GM12878 (cell line): ENCODE measurements around the gene HSCB. TPM values are rescaled to one million over a fixed set of nuclear protein-coding genes. Genes with fewer than 3 reads are reported as not detected.
A peak's percentile ranks its signal among the peaks of the same experiment; 100 is the strongest.

Experiments used
- BCL11A ChIP-seq: IDR thresholded peaks from 2 replicates; pipeline ENCODE4 v1.6.1; 2011; ENCODE audit warnings: low read depth, low read length
- BCL3 ChIP-seq: IDR thresholded peaks from 2 replicates; pipeline ENCODE4 v1.6.1; 2011; ENCODE audit warnings: borderline replicate concordance, low read depth, mild to moderate bottlenecking, moderate library complexity, low read length; ENCODE audit not compliant: insufficient read depth, poor library complexity, severe bottlenecking
- BHLHE40 ChIP-seq, 2 experiments: fragments of 450-650 bp in 1 of 2; IDR thresholded peaks; 2 replicates each; pipeline ENCODE4 v1.6.1; 2011 to 2017; ENCODE audit warnings: low read depth in 2 of 2, borderline replicate concordance in 1 of 2, improper control_type of control experiment in 1 of 2, low read length in 1 of 2, mild to moderate bottlenecking in 1 of 2
- CTCF ChIP-seq, 3 experiments: IDR thresholded peaks in 2 of 3; conservative IDR thresholded peaks in 1 of 3; 2 replicates each; pipeline ENCODE4 v1.5.1; 2011; ENCODE audit warnings: low read depth in 3 of 3, low read length in 3 of 3, mild to moderate bottlenecking in 3 of 3, control low read depth in 2 of 3, moderate library complexity in 2 of 3, inconsistent platforms in 1 of 3, mixed read lengths in 1 of 3; ENCODE audit not compliant: control insufficient read depth in 2 of 3, insufficient read depth in 1 of 3; ENCODE audit errors: extremely low read depth in 1 of 3
- FOS ChIP-seq: IDR thresholded peaks from 3 replicates; pipeline ENCODE4 v1.6.1; 2011; ENCODE audit warnings: borderline replicate concordance; ENCODE audit not compliant: insufficient read length; ENCODE audit errors: extremely low read depth
- HCFC1 ChIP-seq: fragments of 150-350 bp; IDR thresholded peaks from 2 replicates; pipeline ENCODE4 v1.6.1; 2014; ENCODE audit warnings: low read length
- MTA3 ChIP-seq: IDR thresholded peaks from 2 replicates; pipeline ENCODE4 v1.6.1; 2012; ENCODE audit warnings: low read length, inconsistent platforms, borderline replicate concordance
- NFXL1 ChIP-seq: fragments of 450-650 bp; IDR thresholded peaks from 2 replicates; pipeline ENCODE4 v1.6.1; 2017; ENCODE audit warnings: antibody characterized with exemption, mild to moderate bottlenecking, borderline replicate concordance
- NKRF ChIP-seq: fragments of 450-650 bp; conservative IDR thresholded peaks from 2 replicates; pipeline ENCODE4 v1.6.1; 2017; ENCODE audit warnings: mild to moderate bottlenecking, moderate library complexity
- NRF1 ChIP-seq: conservative IDR thresholded peaks from 2 replicates; pipeline ENCODE4 v1.6.1; 2011; ENCODE audit warnings: mild to moderate bottlenecking, low read depth, low read length, improper control_type of control experiment
- POLR2AphosphoS5 ChIP-seq: IDR thresholded peaks from 2 replicates; pipeline ENCODE4 v1.6.1; 2011; ENCODE audit warnings: mild to moderate bottlenecking, low read length, inconsistent platforms
- RAD51 ChIP-seq: fragments of 450-650 bp; IDR thresholded peaks from 2 replicates; pipeline ENCODE4 v1.6.1; 2016; ENCODE audit warnings: moderate library complexity, mild to moderate bottlenecking, inconsistent platforms
- REST ChIP-seq: IDR thresholded peaks from 2 replicates; pipeline ENCODE4 v1.6.1; 2012; ENCODE audit warnings: mild to moderate bottlenecking, low read depth, low read length
- SRF ChIP-seq, 2 experiments: IDR thresholded peaks; 2 replicates each; pipeline ENCODE4 v1.6.1; 2011; ENCODE audit warnings: low read depth in 2 of 2, low read length in 2 of 2, mild to moderate bottlenecking in 1 of 2, moderate library complexity in 1 of 2
- TBL1XR1 ChIP-seq: IDR thresholded peaks from 2 replicates; pipeline ENCODE4 v1.6.1; 2012; ENCODE audit warnings: low read depth, low read length, improper control_type of control experiment
- YY1 ChIP-seq: IDR thresholded peaks from 2 replicates; pipeline ENCODE4 v1.6.1; 2011; ENCODE audit warnings: low read depth, mild to moderate bottlenecking, low read length
- ZNF622 ChIP-seq: fragments of 450-650 bp; IDR thresholded peaks from 2 replicates; pipeline ENCODE4 v1.6.1; 2017; ENCODE audit warnings: mild to moderate bottlenecking, inconsistent platforms
- polyA plus RNA-seq, 11 experiments: library from polyadenylated mRNA; depleted of rRNA in 4 of 11; unstranded in 6 of 11; stranded (reverse) in 5 of 11; fragments of >200 nt; fragmentation: Nextera tagmentation in 4 of 11; fragmentation: Illumina TruSeq in 1 of 11; extraction: Ambion mirVana in 4 of 11; extraction: Trizol in 1 of 11; gene quantifications; 1 replicate in 1 of 11; 2 replicates in 10 of 11; pipeline versions ENCODE4 v1.2.1 to v1.2.3, GENCODE V29; 2011 to 2016; ENCODE audit warnings: inconsistent platforms in 2 of 11, missing spikeins in 2 of 11, low read depth in 1 of 11
- total RNA-seq, 4 experiments: library from RNA; depleted of rRNA in 3 of 4; stranded (reverse); fragments of >200 nt in 3 of 4; fragmentation: Illumina TruSeq in 1 of 4; extraction: Trizol in 1 of 4; gene quantifications; 2 replicates each; pipeline versions ENCODE4 v1.2.1 to v1.2.3, GENCODE V29; 2013 to 2021
- TF ChIP-seq, protein P1 (sequence below): fragments of 450-650 bp; IDR thresholded peaks from 2 replicates; pipeline ENCODE4 v1.6.1; 2017; ENCODE audit warnings: low read depth, mild to moderate bottlenecking, moderate library complexity

Gene HSCB
- total and polyA plus RNA-seq, 10 of the 15 experiments (the other 5 are each of a cell fraction or from before 2014, with no cell fraction given), result 10.6 to 28.4 (median 20.8) TPM

- TF ChIP-seq REST (no peak), HCFC1 (peak; percentile 96), YY1 (no peak), NRF1 (no peak), TBL1XR1 (no peak), SRF (IDR thresholded peaks at IDR 0.05; ENCODE audit: low read depth in 2 of 2, low read length in 2 of 2) (0 out of 4 replicates have a peak, but pooled peaks of 1 of the 2 experiments have one; percentile 43), BCL11A (no peak), FOS (no peak), NFXL1 (no peak), POLR2AphosphoS5 (peak; percentile 83), BCL3 (peak; percentile 17), BHLHE40 (IDR thresholded peaks at IDR 0.05; ENCODE audit: borderline replicate concordance in 1 of 2, low read depth in 2 of 2, low read length in 1 of 2) (no peak; a peak in 1 of 4 replicates), NKRF (peak; percentile 90), RAD51 (no peak), ZNF622 (no peak), MTA3 (no peak), CTCF (IDR thresholded peaks at IDR 0.05 in 2 of 3, conservative IDR thresholded peaks at IDR 0.05 in 1 of 3; ENCODE audit: control insufficient read depth in 2 of 3, extremely low read depth in 1 of 3, insufficient read depth in 1 of 3, low read depth in 3 of 3, low read length in 3 of 3) (peak in 2 of 3 experiments; percentile 12 to 19; a peak in 2 of 6 replicates)
- TF ChIP-seq, protein P1, sequence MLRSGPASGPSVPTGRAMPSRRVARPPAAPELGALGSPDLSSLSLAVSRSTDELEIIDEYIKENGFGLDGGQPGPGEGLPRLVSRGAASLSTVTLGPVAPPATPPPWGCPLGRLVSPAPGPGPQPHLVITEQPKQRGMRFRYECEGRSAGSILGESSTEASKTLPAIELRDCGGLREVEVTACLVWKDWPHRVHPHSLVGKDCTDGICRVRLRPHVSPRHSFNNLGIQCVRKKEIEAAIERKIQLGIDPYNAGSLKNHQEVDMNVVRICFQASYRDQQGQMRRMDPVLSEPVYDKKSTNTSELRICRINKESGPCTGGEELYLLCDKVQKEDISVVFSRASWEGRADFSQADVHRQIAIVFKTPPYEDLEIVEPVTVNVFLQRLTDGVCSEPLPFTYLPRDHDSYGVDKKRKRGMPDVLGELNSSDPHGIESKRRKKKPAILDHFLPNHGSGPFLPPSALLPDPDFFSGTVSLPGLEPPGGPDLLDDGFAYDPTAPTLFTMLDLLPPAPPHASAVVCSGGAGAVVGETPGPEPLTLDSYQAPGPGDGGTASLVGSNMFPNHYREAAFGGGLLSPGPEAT, result no peak
Measured at GRCh38 chr22:28772633-28773460, 31.0 kb downstream of the HSCB start, which contains the start of gene CCDC117 (continued).
